HepG2 (cell line): ENCODE measurements around the gene DDO. TPM values are rescaled to one million over a fixed set of nuclear protein-coding genes. Genes with fewer than 3 reads are reported as not detected.

Source experiments
- ATAC-seq: fragments of 200-7000 bp; cut with Tn5 transposase; 3 replicates; pipeline ENCODE4 v1.9.1; 2020; ENCODE audit warnings: mild to moderate bottlenecking, moderate library complexity
- BruUV-seq: library from RNA; stranded (reverse); fragments of 400-500 nt; replicated peaks from 2 replicates; lab custom pipeline; 2021; lab: Mats Ljungman, UMichigan
- CTCF ChIA-PET: fragments of 300-600 bp; formaldehyde crosslinking; extraction: SDS; loops from one replicate; lab custom pipeline; 2021; ENCODE audit warnings: low total read pairs, inconsistent platforms, low intra/inter-chr PET ratio; lab: Yijun Ruan, JAX
- POLR2A ChIA-PET: fragments of 350-600 bp; sonication (Branson Sonifier 250); formaldehyde crosslinking; loops from one replicate; lab custom pipeline; 2020; ENCODE audit warnings: antibody characterized with exemption, inconsistent platforms; lab: Yijun Ruan, JAX
- DNase-seq: peaks from one replicate; pipeline ENCODE4 v3.0.0-alpha.2; 2015; ENCODE audit warnings: low spot score
- FAIRE-seq: peaks from 3 replicates; lab custom pipeline; 2011; peaks lifted over from hg19 to GRCh38; lab: Jason Lieb, UNC
- H2AFZ ChIP-seq: one replicate; pipeline ENCODE4 v1.6.1; 2011; ENCODE audit warnings: low read length, inconsistent platforms
- H3K27ac ChIP-seq: fragments of 300-600 bp; 3 replicates; pipeline ENCODE4 v1.8.0; 2011; ENCODE audit warnings: mixed run types, mild to moderate bottlenecking, mixed read lengths, low read length, inconsistent platforms; ENCODE audit not compliant: insufficient read depth; ENCODE audit errors: extremely low read length
- H3K27me3 ChIP-seq, 2 experiments: fragments of 200-600 bp in 1 of 2; 2 replicates in 1 of 2; 3 replicates in 1 of 2; pipeline versions ENCODE4 v1.6.0 to v1.8.0; 2011; ENCODE audit warnings: low read length in 2 of 2, mild to moderate bottlenecking in 2 of 2, moderate library complexity in 2 of 2, inconsistent platforms in 1 of 2; ENCODE audit not compliant: insufficient read depth in 2 of 2, control insufficient read depth in 1 of 2
- H3K36me3 ChIP-seq, 2 experiments: fragments of 200-600 bp in 1 of 2; replicated peaks in 1 of 2; 2 replicates in 1 of 2; 3 replicates in 1 of 2; pipeline versions ENCODE4 v1.5.1 to v1.8.0; 2011; ENCODE audit warnings: low read length in 2 of 2, inconsistent platforms in 1 of 2; ENCODE audit not compliant: insufficient read depth in 2 of 2, control insufficient read depth in 1 of 2
- H3K4me1 ChIP-seq: 2 replicates; pipeline ENCODE4 v1.5.1; 2012; ENCODE audit warnings: low read length, inconsistent platforms; ENCODE audit not compliant: insufficient read depth
- H3K4me2 ChIP-seq: 2 replicates; pipeline ENCODE4 v1.6.0; 2011; ENCODE audit warnings: low read depth, low read length, inconsistent platforms
- H3K4me3 ChIP-seq, 3 experiments: fragments of 200-600 bp in 1 of 3; sonication (generic), shearing (Covaris generic) in 1 of 3; replicated peaks in 1 of 3; 2 replicates each; pipeline ENCODE4 v1.5.1; 2011 to 2016; ENCODE audit warnings: low read length in 3 of 3, inconsistent platforms in 2 of 3, low read depth in 2 of 3, mild to moderate bottlenecking in 2 of 3, control low read depth in 1 of 3, mixed read lengths in 1 of 3; ENCODE audit not compliant: insufficient read depth in 1 of 3
- H3K79me2 ChIP-seq: one replicate; pipeline ENCODE4 v1.6.1; 2011; ENCODE audit warnings: low read length, inconsistent platforms; ENCODE audit not compliant: insufficient read depth
- H3K9ac ChIP-seq: 2 replicates; pipeline ENCODE4 v1.6.0; 2011; ENCODE audit warnings: mild to moderate bottlenecking, low read depth, low read length, inconsistent platforms; ENCODE audit not compliant: insufficient read depth
- H3K9me3 ChIP-seq: 2 replicates; pipeline ENCODE4 v1.5.1; 2012; ENCODE audit warnings: mild to moderate bottlenecking, low read length
- H4K20me1 ChIP-seq: 2 replicates; pipeline ENCODE4 v1.6.0; 2011; ENCODE audit warnings: inconsistent platforms, mild to moderate bottlenecking, low read length, moderate library complexity; ENCODE audit not compliant: insufficient read depth
- EED ChIP-seq: sonication (generic); formaldehyde crosslinking; IDR thresholded peaks from 2 replicates; pipeline ENCODE4 v1.5.0; 2020; ENCODE audit warnings: mild to moderate bottlenecking, missing genetic modification reagents
- ETV5 ChIP-seq: IDR thresholded peaks from 2 replicates; pipeline ENCODE4 v1.6.1; 2018; ENCODE audit warnings: missing biosample characterization, missing genetic modification reagents, inconsistent platforms, borderline replicate concordance
- HDAC6 ChIP-seq: fragments of 200-600 bp; sonication (generic); IDR thresholded peaks from 2 replicates; pipeline ENCODE4 v1.7.0; 2017; ENCODE audit warnings: mild to moderate bottlenecking, antibody characterized with exemption, low read length, low read depth
- ZBTB7B ChIP-seq: sonication (generic); formaldehyde crosslinking; IDR thresholded peaks from 2 replicates; pipeline ENCODE4 v1.4.0; 2020; ENCODE audit warnings: missing genetic modification reagents
- WGBS: methylation state at CpG from one replicate; pipeline ENCODE4 v1.1.6; 2017; ENCODE audit warnings: low lambda C conversion rate; 5-methylcytosine and 5-hydroxymethylcytosine counted together
- in situ Hi-C: cut with HindIII; loops from 2 replicates; pipeline ENCODE4 v1.10.0; 2017; ENCODE audit warnings: low pct_unique_long_range_greater_than_20kb; ENCODE audit not compliant: extremely low pct_ligation_motif_present
- intact Hi-C: fragments of 100-400 bp; cut with micrococcal nuclease; formaldehyde crosslinking; loops from one replicate; pipeline ENCODE4 v1.10.0; 2022; ENCODE audit not compliant: unreplicated experiment
- polyA plus RNA-seq, 8 experiments: library from polyadenylated mRNA; depleted of rRNA in 3 of 8; stranded (reverse) in 7 of 8; unstranded in 1 of 8; fragments of >200 nt; fragmentation: Illumina TruSeq in 4 of 8; extraction: Trizol in 4 of 8; gene quantifications; 2 replicates each; pipeline versions ENCODE4 v1.2.1 to v1.2.3, GENCODE V29; 2011 to 2016; ENCODE audit warnings: low read depth in 4 of 8, missing spikeins in 1 of 8, mixed read lengths in 1 of 8; ENCODE audit not compliant: insufficient read depth in 1 of 8
- total RNA-seq, 5 experiments: library from RNA; depleted of rRNA; stranded (reverse); fragments of >200 nt; fragmentation: Illumina TruSeq; extraction: Trizol; gene quantifications; 2 replicates each; pipeline ENCODE4 v1.2.3, GENCODE V29; 2016; ENCODE audit warnings: low read depth in 1 of 5
- TF ChIP-seq, protein P1 (sequence below): sonication (generic); formaldehyde crosslinking; conservative IDR thresholded peaks from 2 replicates; pipeline ENCODE4 v1.8.0; 2022; ENCODE audit warnings: missing genetic modification reagents
- TF ChIP-seq, protein P2 (sequence below): sonication (generic); formaldehyde crosslinking; IDR thresholded peaks from 2 replicates; pipeline ENCODE4 v1.5.0; 2020; ENCODE audit warnings: missing genetic modification reagents

Gene DDO
- total and polyA plus RNA-seq, 2 of the 13 experiments (the other 11 are each of a cell fraction or from before 2014, with no cell fraction given) = 6.1 to 10.3 TPM

GRCh38 chr6:110400208-110400607 lies 15.2 kb downstream of the DDO start:
- no peak overlapping the region for H3K27ac ChIP-seq
- H3K27me3 ChIP-seq = no peaks in the 10 kb centered on the region
- peaks cover 1 to 5% of the 10 kb centered on the region in 2 experiments; a peak in 1 of 5 replicates for H3K36me3 ChIP-seq
- no peak overlapping the region for H3K4me3 ChIP-seq
- no peaks in the 10 kb centered on the region for H3K4me1 ChIP-seq
- no peak overlapping the region for H3K9ac ChIP-seq
- FAIRE-seq = no peak
- H3K9me3 ChIP-seq = no peaks in the 10 kb centered on the region
- no peak overlapping the region for H3K4me2 ChIP-seq
- no peak for ATAC-seq
- H3K79me2 ChIP-seq = no peaks in the 10 kb centered on the region
- TF ChIP-seq ETV5 (CRISPR knock-in tag) (no peak), ZBTB7B (CRISPR knock-in tag) (no peak), EED (no peak), HDAC6 (no peak)
- TF ChIP-seq, protein P1, sequence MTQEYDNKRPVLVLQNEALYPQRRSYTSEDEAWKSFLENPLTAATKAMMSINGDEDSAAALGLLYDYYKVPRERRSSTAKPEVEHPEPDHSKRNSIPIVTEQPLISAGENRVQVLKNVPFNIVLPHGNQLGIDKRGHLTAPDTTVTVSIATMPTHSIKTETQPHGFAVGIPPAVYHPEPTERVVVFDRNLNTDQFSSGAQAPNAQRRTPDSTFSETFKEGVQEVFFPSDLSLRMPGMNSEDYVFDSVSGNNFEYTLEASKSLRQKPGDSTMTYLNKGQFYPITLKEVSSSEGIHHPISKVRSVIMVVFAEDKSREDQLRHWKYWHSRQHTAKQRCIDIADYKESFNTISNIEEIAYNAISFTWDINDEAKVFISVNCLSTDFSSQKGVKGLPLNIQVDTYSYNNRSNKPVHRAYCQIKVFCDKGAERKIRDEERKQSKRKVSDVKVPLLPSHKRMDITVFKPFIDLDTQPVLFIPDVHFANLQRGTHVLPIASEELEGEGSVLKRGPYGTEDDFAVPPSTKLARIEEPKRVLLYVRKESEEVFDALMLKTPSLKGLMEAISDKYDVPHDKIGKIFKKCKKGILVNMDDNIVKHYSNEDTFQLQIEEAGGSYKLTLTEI (CRISPR knock-in tag) = no peak
- TF ChIP-seq, protein P2, sequence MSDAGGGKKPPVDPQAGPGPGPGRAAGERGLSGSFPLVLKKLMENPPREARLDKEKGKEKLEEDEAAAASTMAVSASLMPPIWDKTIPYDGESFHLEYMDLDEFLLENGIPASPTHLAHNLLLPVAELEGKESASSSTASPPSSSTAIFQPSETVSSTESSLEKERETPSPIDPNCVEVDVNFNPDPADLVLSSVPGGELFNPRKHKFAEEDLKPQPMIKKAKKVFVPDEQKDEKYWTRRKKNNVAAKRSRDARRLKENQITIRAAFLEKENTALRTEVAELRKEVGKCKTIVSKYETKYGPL = no peak
- DNase-seq = no peak
- H4K20me1 ChIP-seq = no peaks in the 10 kb centered on the region
- 93% methylated on average over 14 of the region's 18 CpGs for WGBS
- intact Hi-C loops = loop anchor here (10.0 kb wide), 1 partner anchor 1185 kb away; no protein-coding TSS in a partner anchor
- BruUV-seq = no TSS peak
- in situ Hi-C loops = no loop called here
- H2AFZ ChIP-seq = no peak overlapping the region
- ChIA-PET POLR2A (no interaction called here), CTCF (no interaction called here)
